NB4 (cell line): ENCODE results near the gene DECR2.

Source experiments
- POLR2A ChIP-seq: IDR thresholded peaks from 2 replicates; pipeline ENCODE4 v1.6.1; 2011; ENCODE audit warnings: mild to moderate bottlenecking; ENCODE audit not compliant: insufficient read length; ENCODE audit errors: extremely low read depth
- TF ChIP-seq, protein P1 (sequence below): IDR thresholded peaks from one replicate; pipeline ENCODE4 v1.5.1; 2012; ENCODE audit warnings: low read depth, low read length

DNA sequence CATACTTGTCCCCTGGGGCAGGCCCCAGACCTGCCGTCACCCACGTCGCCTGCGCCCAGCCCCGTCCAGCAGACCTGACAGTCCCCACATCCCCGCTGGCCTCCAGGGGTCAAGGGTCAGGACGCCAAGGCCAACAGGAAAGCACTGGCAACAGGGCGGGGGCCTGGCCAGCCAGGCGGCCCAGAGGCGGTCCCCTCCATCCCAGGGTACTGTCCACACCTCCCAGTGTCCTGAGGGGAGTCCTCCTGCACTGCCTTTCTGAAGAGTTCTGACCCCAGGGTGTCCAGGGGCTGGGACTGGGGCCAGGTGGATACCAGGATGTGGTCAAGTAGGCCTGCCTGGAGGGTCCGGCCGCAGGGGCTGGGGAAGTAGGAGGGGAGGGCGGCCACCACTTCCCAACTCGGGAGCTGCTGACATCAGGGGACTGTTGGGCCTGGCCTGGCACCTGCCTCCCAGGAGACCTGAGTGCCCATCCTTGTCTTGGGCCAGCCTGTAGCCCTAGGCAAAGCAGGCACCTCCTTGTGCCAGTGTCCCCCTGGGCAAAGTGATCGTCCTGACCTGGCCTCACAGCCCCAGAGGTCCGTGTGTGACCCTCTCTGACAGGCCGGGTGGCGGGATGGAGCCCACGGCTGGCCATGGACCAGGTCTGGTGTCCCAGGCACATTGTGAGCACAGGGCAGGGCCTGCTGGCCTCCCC lies 42.5 kb upstream of the DECR2 start:
- TF ChIP-seq, protein P1, sequence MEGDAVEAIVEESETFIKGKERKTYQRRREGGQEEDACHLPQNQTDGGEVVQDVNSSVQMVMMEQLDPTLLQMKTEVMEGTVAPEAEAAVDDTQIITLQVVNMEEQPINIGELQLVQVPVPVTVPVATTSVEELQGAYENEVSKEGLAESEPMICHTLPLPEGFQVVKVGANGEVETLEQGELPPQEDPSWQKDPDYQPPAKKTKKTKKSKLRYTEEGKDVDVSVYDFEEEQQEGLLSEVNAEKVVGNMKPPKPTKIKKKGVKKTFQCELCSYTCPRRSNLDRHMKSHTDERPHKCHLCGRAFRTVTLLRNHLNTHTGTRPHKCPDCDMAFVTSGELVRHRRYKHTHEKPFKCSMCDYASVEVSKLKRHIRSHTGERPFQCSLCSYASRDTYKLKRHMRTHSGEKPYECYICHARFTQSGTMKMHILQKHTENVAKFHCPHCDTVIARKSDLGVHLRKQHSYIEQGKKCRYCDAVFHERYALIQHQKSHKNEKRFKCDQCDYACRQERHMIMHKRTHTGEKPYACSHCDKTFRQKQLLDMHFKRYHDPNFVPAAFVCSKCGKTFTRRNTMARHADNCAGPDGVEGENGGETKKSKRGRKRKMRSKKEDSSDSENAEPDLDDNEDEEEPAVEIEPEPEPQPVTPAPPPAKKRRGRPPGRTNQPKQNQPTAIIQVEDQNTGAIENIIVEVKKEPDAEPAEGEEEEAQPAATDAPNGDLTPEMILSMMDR = no peak
- no peak for TF ChIP-seq POLR2A
